Measurements from ENCODE around the gene PHKA1. TPM values are rescaled to one million over a fixed set of nuclear protein-coding genes. Genes with fewer than 3 reads are reported as not detected.

Gene PHKA1
- total RNA-seq, 1 donor from 2014 or later, result 10.9 TPM

DNA sequence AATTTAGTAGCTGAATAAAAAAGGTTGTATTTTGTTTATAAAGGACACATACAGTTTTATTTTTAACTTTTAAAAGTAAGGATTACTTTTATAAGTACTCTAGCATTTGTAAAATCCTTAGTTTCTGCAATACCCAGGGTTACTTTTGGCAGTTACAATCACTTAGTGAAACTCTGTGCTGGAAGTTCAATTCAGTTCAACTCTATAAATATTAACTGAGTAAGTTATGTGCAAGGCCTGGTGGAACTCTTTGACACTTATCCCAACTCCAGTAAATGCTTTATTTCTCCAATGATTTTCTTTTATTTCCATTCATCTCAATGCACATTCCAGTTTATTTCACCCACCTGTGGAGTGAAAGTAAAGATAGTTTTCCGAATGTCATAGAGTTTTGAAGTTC is 78.2 kb downstream of the PHKA1 start:
- DNase-seq (ENCODE audit: extremely low spot score, unreplicated experiment), result no peak
- no peaks in the 10 kb centered on the region for H3K4me1 Mint-ChIP-seq (ENCODE audit: unreplicated experiment)
- no peaks in the 10 kb centered on the region for H3K27me3 Mint-ChIP-seq
- no peaks in the 10 kb centered on the region for H3K9me3 Mint-ChIP-seq
- H3K36me3 Mint-ChIP-seq, result peaks cover 3% of the 10 kb centered on the region
- TF ChIP-seq CTCF (conservative IDR thresholded peaks at IDR 0.05), result no peak
- no peak overlapping the region for H3K27ac Mint-ChIP-seq
- no peak overlapping the region for H3K4me3 Mint-ChIP-seq

- peaks cover 8% of the 10 kb centered on the region for H3K36me3 Mint-ChIP-seq
- DNase-seq (ENCODE audit: extremely low spot score, unreplicated experiment), result no peak
- H3K27me3 Mint-ChIP-seq, result no peaks in the 10 kb centered on the region
- H3K27ac Mint-ChIP-seq, result no peak overlapping the region
- no peaks in the 10 kb centered on the region for H3K4me1 Mint-ChIP-seq (ENCODE audit: unreplicated experiment)
- no peak overlapping the region for H3K4me3 Mint-ChIP-seq
- no peak for TF ChIP-seq CTCF (conservative IDR thresholded peaks at IDR 0.05)
- H3K9me3 Mint-ChIP-seq, result no peaks in the 10 kb centered on the region
These were observed 79.8 kb downstream of the PHKA1 start for GRCh38 chrX:72634331-72634730.

DNA sequence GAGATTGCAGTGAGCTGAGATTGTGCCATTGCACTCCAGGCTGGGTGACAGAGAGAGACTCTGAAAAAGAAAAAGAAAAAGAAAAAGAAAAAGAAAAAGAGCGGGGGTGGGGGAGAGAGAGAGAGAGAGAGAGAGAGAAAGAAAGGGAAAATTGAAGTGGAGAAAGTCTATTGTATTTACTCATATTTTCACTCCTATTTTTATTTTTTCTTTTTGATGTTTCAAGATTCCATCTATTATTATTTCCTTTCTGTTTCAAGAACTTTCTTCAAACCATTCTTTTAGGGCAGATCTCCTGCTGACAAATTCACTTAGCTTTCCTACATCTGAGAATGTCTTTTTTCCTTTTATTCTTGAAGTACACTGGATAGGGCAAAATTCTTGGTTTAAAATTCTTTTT is 83.9 kb downstream of the PHKA1 start:
- no peak overlapping the region for H3K27ac Mint-ChIP-seq
- H3K27me3 Mint-ChIP-seq, result no peaks in the 10 kb centered on the region
- no peak overlapping the region for H3K4me3 Mint-ChIP-seq
- no peak for DNase-seq (ENCODE audit: extremely low spot score, unreplicated experiment)
- H3K36me3 Mint-ChIP-seq, result peaks cover 8% of the 10 kb centered on the region
- H3K4me1 Mint-ChIP-seq (ENCODE audit: unreplicated experiment), result no peaks in the 10 kb centered on the region
- no peaks in the 10 kb centered on the region for H3K9me3 Mint-ChIP-seq
- TF ChIP-seq CTCF (conservative IDR thresholded peaks at IDR 0.05), result no peak

GRCh38 chrX:72624194-72624593 is 89.9 kb downstream of the PHKA1 start:
- Mint-ChIP-seq H3K27ac (no peak overlapping the region), H3K9me3 (no peaks in the 10 kb centered on the region), H3K4me3 (no peak overlapping the region), H3K4me1 (ENCODE audit: unreplicated experiment) (no peaks in the 10 kb centered on the region), H3K27me3 (no peaks in the 10 kb centered on the region), H3K36me3 (peaks cover 6% of the 10 kb centered on the region)
- DNase-seq (ENCODE audit: extremely low spot score, unreplicated experiment), result no peak
- TF ChIP-seq CTCF (conservative IDR thresholded peaks at IDR 0.05), result no peak

DNA sequence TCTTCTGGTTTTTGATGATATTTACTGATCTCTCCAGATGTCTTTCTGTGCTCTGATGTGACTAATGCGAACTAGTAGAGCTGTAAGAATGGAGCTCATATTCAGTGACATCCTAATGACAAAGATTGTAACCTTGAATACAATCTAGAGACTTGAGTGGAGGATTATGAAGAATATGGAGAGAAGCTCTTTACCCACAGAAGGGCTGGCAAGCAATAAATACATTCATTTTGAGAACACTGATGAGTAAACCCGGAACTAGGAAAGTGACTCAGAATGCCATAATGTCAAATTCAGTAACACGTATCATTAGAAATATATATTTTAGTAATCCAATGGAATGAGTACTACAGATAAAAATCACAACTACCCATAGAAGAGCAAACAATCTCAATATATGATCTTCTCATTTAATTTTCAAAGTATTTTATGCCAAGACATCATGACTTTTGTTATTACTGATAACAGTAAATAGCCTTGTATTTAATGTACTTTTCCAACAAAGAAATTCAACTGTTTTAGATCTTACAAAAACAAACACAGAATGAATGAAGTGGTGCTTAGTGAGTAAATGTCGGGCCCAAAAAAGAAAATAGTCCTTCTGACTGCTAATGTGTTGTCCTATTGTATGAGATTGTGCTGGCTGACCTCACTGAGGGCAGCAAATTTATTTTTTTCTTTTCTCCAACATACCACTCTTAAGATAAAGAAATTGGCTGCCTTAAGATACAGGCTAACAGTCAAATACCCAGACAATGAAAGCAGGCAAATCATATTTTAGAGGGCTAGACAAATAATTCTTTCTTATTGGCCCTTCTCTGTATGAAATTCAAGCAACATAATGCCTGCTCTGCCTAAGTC is 92.3 kb downstream of the PHKA1 start:
- no peak overlapping the region for H3K27ac Mint-ChIP-seq
- TF ChIP-seq CTCF (conservative IDR thresholded peaks at IDR 0.05), result no peak
- no peaks in the 10 kb centered on the region for H3K4me1 Mint-ChIP-seq (ENCODE audit: unreplicated experiment)
- H3K36me3 Mint-ChIP-seq, result peaks cover 6% of the 10 kb centered on the region
- no peak overlapping the region for H3K4me3 Mint-ChIP-seq
- no peak for DNase-seq (ENCODE audit: extremely low spot score, unreplicated experiment)
- H3K27me3 Mint-ChIP-seq, result no peaks in the 10 kb centered on the region
- no peaks in the 10 kb centered on the region for H3K9me3 Mint-ChIP-seq
